ENCODE data around the gene HAS3. TPM values are rescaled to one million over a fixed set of nuclear protein-coding genes. Genes with fewer than 3 reads are reported as not detected.

HAS3 gene
- polyA plus RNA-seq, 1 of the 3 experiments (the other 2 are of a cell fraction): 38.7 TPM

DNA sequence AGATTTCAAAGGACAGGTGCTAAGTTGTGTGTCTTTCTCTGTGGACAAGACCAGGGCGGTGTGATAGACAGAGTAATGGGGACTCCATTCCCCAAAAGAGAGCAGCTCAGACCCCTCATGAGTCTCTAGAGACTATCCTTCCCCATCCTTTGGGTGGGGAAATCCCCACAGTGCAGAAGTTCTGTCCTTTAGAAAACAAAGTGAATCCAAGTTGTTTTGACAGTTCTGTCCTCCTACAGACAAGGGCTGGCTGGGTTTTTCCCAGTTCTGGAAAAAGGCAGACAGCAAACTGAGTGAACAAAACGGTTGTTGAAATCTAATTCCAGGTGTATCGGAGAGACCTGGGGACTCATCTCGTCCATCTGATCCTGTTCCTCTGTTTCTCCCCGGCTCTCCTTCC lies 11.0 kb upstream of the HAS3 start:
- 76% methylated on average over 5 of the region's 5 CpGs for WGBS (ENCODE audit: low lambda C conversion rate)
- Histone ChIP-seq H3F3A (replicated peaks; ENCODE audit: insufficient read depth) (no peaks in the 10 kb centered on the region), H2AFZ (ENCODE audit: low read depth) (no peak overlapping the region), H3K27me3 (ENCODE audit: insufficient read depth) (no peaks in the 10 kb centered on the region), H3K9me3 (no peaks in the 10 kb centered on the region), H4K20me1 (ENCODE audit: insufficient read depth) (no peaks in the 10 kb centered on the region), H3K4me3 (ENCODE audit: low read depth in 2 of 2, low read length in 1 of 2) (no peak overlapping the region), H3K36me3 (replicated peaks in 1 of 2; ENCODE audit: control insufficient read depth in 1 of 2, insufficient read depth in 2 of 2, low read length in 1 of 2) (no peaks in the 10 kb centered on the region), H3K79me2 (ENCODE audit: insufficient read depth) (no peaks in the 10 kb centered on the region), H3K9ac (no peak overlapping the region), H3K9me2 (no peaks in the 10 kb centered on the region), H3K27ac (ENCODE audit: low read depth in 2 of 2, low read length in 1 of 2) (no peak overlapping the region), H3K4me1 (ENCODE audit: control insufficient read depth in 1 of 2, insufficient read depth in 2 of 2, low read depth in 1 of 2, low read length in 1 of 2) (peaks cover 0 to 6% of the 10 kb centered on the region in 2 experiments; a peak in 2 of 4 replicates), H3K4me2 (no peak overlapping the region)
- POLR2A ChIA-PET: no interaction called here
- DNase-seq: no peak
- CTCF ChIA-PET: interaction anchor here (0.8 kb wide), 1 partner anchor 18 kb away, joined by 3 read pairs; no protein-coding TSS in a partner anchor
- TF ChIP-seq ELF1 (IDR thresholded peaks at IDR 0.05) (no peak), NFIC (IDR thresholded peaks at IDR 0.05; ENCODE audit: borderline replicate concordance) (no peak), TAF1 (IDR thresholded peaks at IDR 0.05; ENCODE audit: borderline replicate concordance, low read depth, low read length) (no peak), MXI1 (IDR thresholded peaks at IDR 0.05; ENCODE audit: low read depth, low read length) (no peak), FOSL2 (IDR thresholded peaks at IDR 0.05; ENCODE audit: borderline replicate concordance, low read depth) (no peak), MEF2A (IDR thresholded peaks at IDR 0.05; ENCODE audit: borderline replicate concordance, low read depth) (no peak), FOXM1 (IDR thresholded peaks at IDR 0.05; ENCODE audit: low read depth) (no peak), SMC3 (IDR thresholded peaks at IDR 0.05; ENCODE audit: low read depth, low read length) (no peak), EZH2phosphoT487 (IDR thresholded peaks at IDR 0.05; ENCODE audit: borderline replicate concordance, low read depth) (no peak), RCOR1 (IDR thresholded peaks at IDR 0.05; ENCODE audit: low read length) (no peak), YY1 (IDR thresholded peaks at IDR 0.05; ENCODE audit: low read depth) (no peak)
- TF ChIP-seq, protein P1, sequence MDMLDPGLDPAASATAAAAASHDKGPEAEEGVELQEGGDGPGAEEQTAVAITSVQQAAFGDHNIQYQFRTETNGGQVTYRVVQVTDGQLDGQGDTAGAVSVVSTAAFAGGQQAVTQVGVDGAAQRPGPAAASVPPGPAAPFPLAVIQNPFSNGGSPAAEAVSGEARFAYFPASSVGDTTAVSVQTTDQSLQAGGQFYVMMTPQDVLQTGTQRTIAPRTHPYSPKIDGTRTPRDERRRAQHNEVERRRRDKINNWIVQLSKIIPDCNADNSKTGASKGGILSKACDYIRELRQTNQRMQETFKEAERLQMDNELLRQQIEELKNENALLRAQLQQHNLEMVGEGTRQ (IDR thresholded peaks at IDR 0.05; ENCODE audit: borderline replicate concordance, low read depth, low read length): no peak
- TF ChIP-seq, protein P2, sequence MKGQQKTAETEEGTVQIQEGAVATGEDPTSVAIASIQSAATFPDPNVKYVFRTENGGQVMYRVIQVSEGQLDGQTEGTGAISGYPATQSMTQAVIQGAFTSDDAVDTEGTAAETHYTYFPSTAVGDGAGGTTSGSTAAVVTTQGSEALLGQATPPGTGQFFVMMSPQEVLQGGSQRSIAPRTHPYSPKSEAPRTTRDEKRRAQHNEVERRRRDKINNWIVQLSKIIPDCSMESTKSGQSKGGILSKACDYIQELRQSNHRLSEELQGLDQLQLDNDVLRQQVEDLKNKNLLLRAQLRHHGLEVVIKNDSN (IDR thresholded peaks at IDR 0.05; ENCODE audit: borderline replicate concordance, low read depth): no peak
- TF ChIP-seq, protein P3, sequence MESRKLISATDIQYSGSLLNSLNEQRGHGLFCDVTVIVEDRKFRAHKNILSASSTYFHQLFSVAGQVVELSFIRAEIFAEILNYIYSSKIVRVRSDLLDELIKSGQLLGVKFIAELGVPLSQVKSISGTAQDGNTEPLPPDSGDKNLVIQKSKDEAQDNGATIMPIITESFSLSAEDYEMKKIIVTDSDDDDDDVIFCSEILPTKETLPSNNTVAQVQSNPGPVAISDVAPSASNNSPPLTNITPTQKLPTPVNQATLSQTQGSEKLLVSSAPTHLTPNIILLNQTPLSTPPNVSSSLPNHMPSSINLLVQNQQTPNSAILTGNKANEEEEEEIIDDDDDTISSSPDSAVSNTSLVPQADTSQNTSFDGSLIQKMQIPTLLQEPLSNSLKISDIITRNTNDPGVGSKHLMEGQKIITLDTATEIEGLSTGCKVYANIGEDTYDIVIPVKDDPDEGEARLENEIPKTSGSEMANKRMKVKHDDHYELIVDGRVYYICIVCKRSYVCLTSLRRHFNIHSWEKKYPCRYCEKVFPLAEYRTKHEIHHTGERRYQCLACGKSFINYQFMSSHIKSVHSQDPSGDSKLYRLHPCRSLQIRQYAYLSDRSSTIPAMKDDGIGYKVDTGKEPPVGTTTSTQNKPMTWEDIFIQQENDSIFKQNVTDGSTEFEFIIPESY (IDR thresholded peaks at IDR 0.05; ENCODE audit: borderline replicate concordance, low read depth): no peak

DNA sequence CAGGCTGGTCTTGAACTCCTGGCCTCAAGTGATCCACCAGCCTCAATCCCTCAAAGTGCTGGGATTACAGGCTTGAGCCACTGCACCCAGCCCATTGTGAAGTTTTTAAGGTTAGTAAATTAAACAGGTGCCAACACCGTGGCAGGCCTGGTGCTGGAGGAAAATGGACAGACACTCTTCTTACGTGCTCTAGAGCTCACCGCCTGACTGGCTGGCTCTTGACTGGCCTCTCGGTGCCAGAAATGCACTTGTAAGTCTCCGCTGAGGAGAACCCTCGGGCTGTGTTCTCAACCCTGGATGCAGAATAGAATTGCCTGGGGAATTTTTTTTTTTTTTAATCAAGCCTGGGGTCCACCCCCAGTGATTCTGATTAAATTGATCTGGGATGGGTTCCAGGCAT lies 10.3 kb upstream of the HAS3 start:
- no peak overlapping the region for H3K4me3 ChIP-seq (ENCODE audit: low read depth in 2 of 2, low read length in 1 of 2)

More for the DNA sequence above, 10.3 kb upstream of the HAS3 start:
- no peaks in the 10 kb centered on the region for H4K20me1 ChIP-seq (ENCODE audit: insufficient read depth)
- H2AFZ ChIP-seq (ENCODE audit: low read depth): no peak overlapping the region
- no peak for DNase-seq
- no peak overlapping the region for H3K4me2 ChIP-seq
- no peaks in the 10 kb centered on the region for H3K9me2 ChIP-seq
- peaks cover 0 to 2% of the 10 kb centered on the region in 2 experiments; a peak in 1 of 4 replicates for H3K4me1 ChIP-seq (ENCODE audit: control insufficient read depth in 1 of 2, insufficient read depth in 2 of 2, low read depth in 1 of 2, low read length in 1 of 2)
- no peaks in the 10 kb centered on the region for H3K9me3 ChIP-seq
- no peaks in the 10 kb centered on the region for H3K36me3 ChIP-seq (replicated peaks in 1 of 2; ENCODE audit: control insufficient read depth in 1 of 2, insufficient read depth in 2 of 2, low read length in 1 of 2)
- H3K9ac ChIP-seq: no peak overlapping the region
- H3F3A ChIP-seq (replicated peaks; ENCODE audit: insufficient read depth): peaks cover 3% of the 10 kb centered on the region
- TF ChIP-seq NRF1 (IDR thresholded peaks at IDR 0.05; ENCODE audit: low read depth, low read length): no peak
- TF ChIP-seq POLR2AphosphoS5 (IDR thresholded peaks at IDR 0.05; ENCODE audit: low read depth, low read length): no peak
- TF ChIP-seq FOSL2 (IDR thresholded peaks at IDR 0.05; ENCODE audit: borderline replicate concordance, low read depth): no peak
- TF ChIP-seq RFX5 (IDR thresholded peaks at IDR 0.05; ENCODE audit: low read length): no peak
- TF ChIP-seq, protein P4, sequence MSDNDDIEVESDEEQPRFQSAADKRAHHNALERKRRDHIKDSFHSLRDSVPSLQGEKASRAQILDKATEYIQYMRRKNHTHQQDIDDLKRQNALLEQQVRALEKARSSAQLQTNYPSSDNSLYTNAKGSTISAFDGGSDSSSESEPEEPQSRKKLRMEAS (IDR thresholded peaks at IDR 0.05; ENCODE audit: low read depth): no peak
- TF ChIP-seq MXI1 (IDR thresholded peaks at IDR 0.05; ENCODE audit: low read depth, low read length): no peak
- TF ChIP-seq FOXJ3 (CRISPR knock-in tag; IDR thresholded peaks at IDR 0.05): no peak
- TF ChIP-seq TAF1 (IDR thresholded peaks at IDR 0.05; ENCODE audit: borderline replicate concordance, low read depth, low read length): no peak
- POLR2A ChIA-PET: no interaction called here
- CTCF ChIA-PET: interaction anchor here (0.8 to 1.2 kb wide), 2 partner anchors 29 to 567 kb away, joined by 3 read pairs; no protein-coding TSS in a partner anchor
- H3K27me3 ChIP-seq (ENCODE audit: insufficient read depth): no peaks in the 10 kb centered on the region
- H3K79me2 ChIP-seq (ENCODE audit: insufficient read depth): no peaks in the 10 kb centered on the region
- no peak overlapping the region for H3K27ac ChIP-seq (ENCODE audit: low read depth in 2 of 2, low read length in 1 of 2)
- 90% methylated on average over 6 of the region's 6 CpGs for WGBS (ENCODE audit: low lambda C conversion rate)
